ENCODE measurements around the gene PLA2G4F.

The PLA2G4F gene

GRCh38 chr15:42120285-42120684, 36.2 kb downstream of the PLA2G4F start:
- Histone ChIP-seq H3K27me3 (ENCODE audit: control insufficient read depth in 1 of 2, insufficient read depth in 2 of 2, low read length in 2 of 2) (no peaks in the 10 kb centered on the region), H3K9ac (ENCODE audit: low read length) (no peak overlapping the region)

GRCh38 chr15:42119446-42119760, 37.0 kb downstream of the PLA2G4F start:
- no peak overlapping the region for H3K4me3 ChIP-seq (ENCODE audit: low read depth in 1 of 2, low read length in 2 of 2)
- no peaks in the 10 kb centered on the region for H3K36me3 ChIP-seq (ENCODE audit: insufficient read depth, low read length)
- H3K27ac ChIP-seq (ENCODE audit: low read depth, low read length), result no peak overlapping the region
- no peak overlapping the region for H3K9ac ChIP-seq (ENCODE audit: low read length)
- no peaks in the 10 kb centered on the region for H3K9me3 ChIP-seq (ENCODE audit: low read length)
- H3K27me3 ChIP-seq (ENCODE audit: control insufficient read depth in 1 of 2, insufficient read depth in 2 of 2, low read length in 2 of 2), result no peaks in the 10 kb centered on the region
- no peaks in the 10 kb centered on the region for H3K4me1 ChIP-seq (ENCODE audit: insufficient read depth, low read length)

More at GRCh38 chr15:42120285-42120684, 36.2 kb downstream of the PLA2G4F start:
- H3K9me3 ChIP-seq (ENCODE audit: low read length), result no peaks in the 10 kb centered on the region
- H3K4me3 ChIP-seq (ENCODE audit: low read depth in 1 of 2, low read length in 2 of 2), result no peak overlapping the region
- no peak overlapping the region for H3K27ac ChIP-seq (ENCODE audit: low read depth, low read length)
- no peaks in the 10 kb centered on the region for H3K36me3 ChIP-seq (ENCODE audit: insufficient read depth, low read length)
- H3K4me1 ChIP-seq (ENCODE audit: insufficient read depth, low read length), result no peaks in the 10 kb centered on the region

GRCh38 chr15:42118650-42119445, 37.6 kb downstream of the PLA2G4F start:
- H3K9ac ChIP-seq (ENCODE audit: low read length), result no peak overlapping the region
- no peaks in the 10 kb centered on the region for H3K36me3 ChIP-seq (ENCODE audit: insufficient read depth, low read length)
- H3K27me3 ChIP-seq (ENCODE audit: control insufficient read depth in 1 of 2, insufficient read depth in 2 of 2, low read length in 2 of 2), result no peaks in the 10 kb centered on the region
- no peak overlapping the region for H3K4me3 ChIP-seq (ENCODE audit: low read depth in 1 of 2, low read length in 2 of 2)
- H3K9me3 ChIP-seq (ENCODE audit: low read length), result no peaks in the 10 kb centered on the region
- no peaks in the 10 kb centered on the region for H3K4me1 ChIP-seq (ENCODE audit: insufficient read depth, low read length)
- H3K27ac ChIP-seq (ENCODE audit: low read depth, low read length), result no peak overlapping the region

GRCh38 chr15:42111924-42112323, 44.5 kb downstream of the PLA2G4F start:
- Histone ChIP-seq H3K9ac (ENCODE audit: low read length) (no peak overlapping the region), H3K4me1 (ENCODE audit: insufficient read depth, low read length) (no peaks in the 10 kb centered on the region), H3K9me3 (ENCODE audit: low read length) (no peaks in the 10 kb centered on the region), H3K27me3 (ENCODE audit: control insufficient read depth in 1 of 2, insufficient read depth in 2 of 2, low read length in 2 of 2) (no peaks in the 10 kb centered on the region), H3K27ac (ENCODE audit: low read depth, low read length) (no peak overlapping the region), H3K4me3 (ENCODE audit: low read depth in 1 of 2, low read length in 2 of 2) (no peak overlapping the region), H3K36me3 (ENCODE audit: insufficient read depth, low read length) (no peaks in the 10 kb centered on the region)

GRCh38 chr15:42110367-42110766, 46.1 kb downstream of the PLA2G4F start:
- Histone ChIP-seq H3K4me3 (ENCODE audit: low read depth in 1 of 2, low read length in 2 of 2) (no peak overlapping the region), H3K36me3 (ENCODE audit: insufficient read depth, low read length) (no peaks in the 10 kb centered on the region), H3K27ac (ENCODE audit: low read depth, low read length) (no peak overlapping the region), H3K9me3 (ENCODE audit: low read length) (no peaks in the 10 kb centered on the region), H3K27me3 (ENCODE audit: control insufficient read depth in 1 of 2, insufficient read depth in 2 of 2, low read length in 2 of 2) (no peaks in the 10 kb centered on the region), H3K9ac (ENCODE audit: low read length) (no peak overlapping the region), H3K4me1 (ENCODE audit: insufficient read depth, low read length) (no peaks in the 10 kb centered on the region)

- no peak overlapping the region for H3K9ac ChIP-seq (ENCODE audit: low read length)
- no peak overlapping the region for H3K27ac ChIP-seq (ENCODE audit: low read depth, low read length)
- no peaks in the 10 kb centered on the region for H3K27me3 ChIP-seq (ENCODE audit: control insufficient read depth in 1 of 2, insufficient read depth in 2 of 2, low read length in 2 of 2)
- no peaks in the 10 kb centered on the region for H3K36me3 ChIP-seq (ENCODE audit: insufficient read depth, low read length)
- H3K9me3 ChIP-seq (ENCODE audit: low read length), result no peaks in the 10 kb centered on the region
- no peak overlapping the region for H3K4me3 ChIP-seq (ENCODE audit: low read depth in 1 of 2, low read length in 2 of 2)
- H3K4me1 ChIP-seq (ENCODE audit: insufficient read depth, low read length), result no peaks in the 10 kb centered on the region
These were observed 47.6 kb downstream of the PLA2G4F start for GRCh38 chr15:42108806-42109205.

GRCh38 chr15:42108189-42108588, 48.2 kb downstream of the PLA2G4F start:
- H3K27me3 ChIP-seq (ENCODE audit: control insufficient read depth in 1 of 2, insufficient read depth in 2 of 2, low read length in 2 of 2), result no peaks in the 10 kb centered on the region
- H3K9ac ChIP-seq (ENCODE audit: low read length), result no peak overlapping the region
- H3K27ac ChIP-seq (ENCODE audit: low read depth, low read length), result no peak overlapping the region
- no peak overlapping the region for H3K4me3 ChIP-seq (ENCODE audit: low read depth in 1 of 2, low read length in 2 of 2)
- H3K36me3 ChIP-seq (ENCODE audit: insufficient read depth, low read length), result no peaks in the 10 kb centered on the region
- no peaks in the 10 kb centered on the region for H3K9me3 ChIP-seq (ENCODE audit: low read length)
- H3K4me1 ChIP-seq (ENCODE audit: insufficient read depth, low read length), result no peaks in the 10 kb centered on the region

GRCh38 chr15:42107473-42107872, 49.0 kb downstream of the PLA2G4F start:
- no peak overlapping the region for H3K27ac ChIP-seq (ENCODE audit: low read depth, low read length)

GRCh38 chr15:42106288-42106687, 50.1 kb downstream of the PLA2G4F start:
- no peaks in the 10 kb centered on the region for H3K27me3 ChIP-seq (ENCODE audit: control insufficient read depth in 1 of 2, insufficient read depth in 2 of 2, low read length in 2 of 2)
- H3K27ac ChIP-seq (ENCODE audit: low read depth, low read length), result no peak overlapping the region
- no peak overlapping the region for H3K9ac ChIP-seq (ENCODE audit: low read length)

More at GRCh38 chr15:42107473-42107872, 49.0 kb downstream of the PLA2G4F start:
- no peak overlapping the region for H3K9ac ChIP-seq (ENCODE audit: low read length)
- no peaks in the 10 kb centered on the region for H3K9me3 ChIP-seq (ENCODE audit: low read length)
- H3K36me3 ChIP-seq (ENCODE audit: insufficient read depth, low read length), result no peaks in the 10 kb centered on the region
- H3K27me3 ChIP-seq (ENCODE audit: control insufficient read depth in 1 of 2, insufficient read depth in 2 of 2, low read length in 2 of 2), result no peaks in the 10 kb centered on the region
- no peaks in the 10 kb centered on the region for H3K4me1 ChIP-seq (ENCODE audit: insufficient read depth, low read length)
- no peak overlapping the region for H3K4me3 ChIP-seq (ENCODE audit: low read depth in 1 of 2, low read length in 2 of 2)

GRCh38 chr15:42104095-42104891, 52.1 kb downstream of the PLA2G4F start:
- Histone ChIP-seq H3K9ac (ENCODE audit: low read length) (no peak overlapping the region), H3K27me3 (ENCODE audit: control insufficient read depth in 1 of 2, insufficient read depth in 2 of 2, low read length in 2 of 2) (no peaks in the 10 kb centered on the region)

More at GRCh38 chr15:42106288-42106687, 50.1 kb downstream of the PLA2G4F start:
- H3K36me3 ChIP-seq (ENCODE audit: insufficient read depth, low read length), result no peaks in the 10 kb centered on the region
- H3K9me3 ChIP-seq (ENCODE audit: low read length), result no peaks in the 10 kb centered on the region
- H3K4me1 ChIP-seq (ENCODE audit: insufficient read depth, low read length), result no peaks in the 10 kb centered on the region
- H3K4me3 ChIP-seq (ENCODE audit: low read depth in 1 of 2, low read length in 2 of 2), result no peak overlapping the region

GRCh38 chr15:42102646-42103235, 53.7 kb downstream of the PLA2G4F start:
- H3K27ac ChIP-seq (ENCODE audit: low read depth, low read length), result no peak overlapping the region
- no peak overlapping the region for H3K4me3 ChIP-seq (ENCODE audit: low read depth in 1 of 2, low read length in 2 of 2)
- no peaks in the 10 kb centered on the region for H3K9me3 ChIP-seq (ENCODE audit: low read length)
- no peaks in the 10 kb centered on the region for H3K27me3 ChIP-seq (ENCODE audit: control insufficient read depth in 1 of 2, insufficient read depth in 2 of 2, low read length in 2 of 2)
- no peak overlapping the region for H3K9ac ChIP-seq (ENCODE audit: low read length)
- H3K36me3 ChIP-seq (ENCODE audit: insufficient read depth, low read length), result no peaks in the 10 kb centered on the region
- H3K4me1 ChIP-seq (ENCODE audit: insufficient read depth, low read length), result no peaks in the 10 kb centered on the region

More at GRCh38 chr15:42104095-42104891, 52.1 kb downstream of the PLA2G4F start:
- Histone ChIP-seq H3K9me3 (ENCODE audit: low read length) (no peaks in the 10 kb centered on the region), H3K27ac (ENCODE audit: low read depth, low read length) (no peak overlapping the region), H3K4me1 (ENCODE audit: insufficient read depth, low read length) (no peaks in the 10 kb centered on the region), H3K36me3 (ENCODE audit: insufficient read depth, low read length) (no peaks in the 10 kb centered on the region), H3K4me3 (ENCODE audit: low read depth in 1 of 2, low read length in 2 of 2) (no peak overlapping the region)
